Measurements from ENCODE around the gene BACH2. TPM values are rescaled to one million over a fixed set of nuclear protein-coding genes. Genes with fewer than 3 reads are reported as not detected.

The BACH2 gene
- total and polyA plus RNA-seq, 2 of the 8 experiments (the other 6 are each of a cell fraction or from before 2014, with no cell fraction given) = 1.9 to 5.9 TPM

DNA sequence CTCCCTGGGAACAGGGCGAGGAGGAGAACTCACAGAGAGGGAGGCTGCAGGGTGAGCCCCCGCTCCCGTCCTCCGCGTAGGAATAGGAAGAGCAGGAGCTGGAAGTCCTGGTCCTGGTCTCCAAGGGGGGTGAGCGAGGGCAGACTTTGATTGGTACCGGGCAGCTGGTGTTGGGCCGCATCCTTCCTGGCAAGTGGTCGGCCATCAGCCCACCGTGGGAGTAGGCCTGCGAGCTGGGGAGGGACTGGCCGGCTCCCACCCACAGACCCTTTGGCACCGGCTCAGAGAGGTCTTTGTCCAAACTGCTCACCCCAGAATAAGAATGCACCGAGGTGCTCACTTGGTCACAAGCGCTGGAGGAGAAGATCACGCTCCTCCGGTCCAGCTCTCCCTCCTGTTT lies 346.2 kb downstream of the BACH2 start:
- H4K8ac ChIP-seq (ENCODE audit: extremely low read depth, insufficient read depth, low read length) = 0 out of 2 replicates have a peak overlapping the region, but pooled peaks have one; percentile 11
- no peak overlapping the region for H3K18ac ChIP-seq (ENCODE audit: extremely low read depth, low read length)
- 93% methylated on average over 17 of the region's 17 CpGs; no CpG with 5 or more reads in 1 of the 2 experiments for WGBS, 2 experiments (ENCODE audit: extremely low coverage in 1 of 2, insufficient coverage in 1 of 2, insufficient read length in 1 of 2, insufficient replicate concordance in 2 of 2, low coverage in 1 of 2, low lambda C conversion rate in 2 of 2, missing lambda C conversion rate in 1 of 2)
- no peak overlapping the region for H2BK20ac ChIP-seq (ENCODE audit: low read length)
- DNase-seq (ENCODE audit: low read depth in 1 of 2, low spot score in 2 of 2) (no peak), FAIRE-seq (no peak)
- no peak overlapping the region for H3K27ac ChIP-seq (ENCODE audit: low read depth, low read length)
- ChIA-PET POLR2A (ENCODE audit: partially characterized antibody) (no interaction called here), CTCF (ENCODE audit: partially characterized antibody) (interaction anchor here (0.6 to 4.1 kb wide), 9 partner anchors 10 to 1230 kb away, joined by 3 to 30 read pairs (median 3); no protein-coding TSS in a partner anchor)
- no peak overlapping the region for H2BK12ac ChIP-seq (ENCODE audit: low read depth, low read length)
- H3K56ac ChIP-seq (replicated peaks; ENCODE audit: insufficient read length, low read depth, low read length) = no peak overlapping the region
- no peaks in the 10 kb centered on the region for H4K20me1 ChIP-seq (replicated peaks in 1 of 2; ENCODE audit: control insufficient read depth in 1 of 2, insufficient read depth in 2 of 2, low read length in 2 of 2)
- H4K5ac ChIP-seq (ENCODE audit: insufficient read length, low read depth, low read length) = no peak overlapping the region
- H2AK5ac ChIP-seq (ENCODE audit: low read depth, low read length) = no peak overlapping the region
- H4K91ac ChIP-seq (replicated peaks; ENCODE audit: insufficient read length, low read length) = no peak overlapping the region
- H3K4me1 ChIP-seq (replicated peaks in 1 of 4; ENCODE audit: control insufficient read depth in 3 of 4, insufficient read depth in 4 of 4, low read length in 3 of 4) = no peaks in the 10 kb centered on the region
- no peak overlapping the region for H3K23ac ChIP-seq (ENCODE audit: insufficient read length)
- no peak overlapping the region for H3K4me3 ChIP-seq (ENCODE audit: extremely low read depth in 1 of 4, insufficient read depth in 2 of 4, low read depth in 3 of 4, low read length in 4 of 4)
- no peak overlapping the region for H3K14ac ChIP-seq (ENCODE audit: insufficient read length)
- no peak overlapping the region for H2BK120ac ChIP-seq (replicated peaks; ENCODE audit: low read depth, low read length)
- no peaks in the 10 kb centered on the region for H3K27me3 ChIP-seq (replicated peaks in 1 of 4; ENCODE audit: control insufficient read depth in 3 of 4, extremely low read depth in 1 of 4, insufficient read depth in 3 of 4, low read length in 3 of 4)
- no peaks in the 10 kb centered on the region for H3K9me3 ChIP-seq (ENCODE audit: insufficient read depth in 2 of 2, low read depth in 1 of 2, low read length in 1 of 2)
- no peak overlapping the region for H3K4me2 ChIP-seq (ENCODE audit: insufficient read depth in 1 of 2, low read depth in 2 of 2, low read length in 2 of 2)
- TF ChIP-seq KDM5A (IDR thresholded peaks at IDR 0.05; ENCODE audit: low read length) (no peak), HDAC6 (IDR thresholded peaks at IDR 0.05; ENCODE audit: low read depth, low read length) (no peak), ATF2 (IDR thresholded peaks at IDR 0.05; ENCODE audit: low read length) (no peak), BRCA1 (IDR thresholded peaks at IDR 0.05; ENCODE audit: low read depth, low read length) (no peak), KDM4A (IDR thresholded peaks at IDR 0.05; ENCODE audit: low read depth, low read length, severe bottlenecking) (no peak), KDM1A (IDR thresholded peaks at IDR 0.05; ENCODE audit: borderline replicate concordance, low read length) (no peak), TBP (IDR thresholded peaks at IDR 0.05; ENCODE audit: low read depth, low read length) (no peak)
- H2AFZ ChIP-seq (ENCODE audit: low read length) = no peak overlapping the region
- no peak overlapping the region for H2BK15ac ChIP-seq (ENCODE audit: low read length)
- H3K23me2 ChIP-seq (ENCODE audit: low read depth, low read length) = no peaks in the 10 kb centered on the region
- no peak overlapping the region for H2BK5ac ChIP-seq (ENCODE audit: low read depth, low read length)
- no peaks in the 10 kb centered on the region for H3K36me3 ChIP-seq (ENCODE audit: control insufficient read depth in 2 of 4, insufficient read depth in 4 of 4, low read length in 3 of 4)
- no peaks in the 10 kb centered on the region for H3K79me1 ChIP-seq (ENCODE audit: low read depth, low read length)
- no peak overlapping the region for H3K4ac ChIP-seq (replicated peaks; ENCODE audit: insufficient read length, low read depth, low read length)
- no peak overlapping the region for H3K9ac ChIP-seq (replicated peaks in 1 of 4; ENCODE audit: extremely low read depth in 1 of 4, low read depth in 3 of 4, low read length in 3 of 4)
- no peaks in the 10 kb centered on the region for H3K79me2 ChIP-seq (ENCODE audit: control insufficient read depth in 1 of 2, insufficient read depth in 2 of 2, low read length in 2 of 2)
